Caco-2 (cell line): ENCODE data around the gene ELMO1. TPM values are rescaled to one million over a fixed set of nuclear protein-coding genes. Genes with fewer than 3 reads are reported as not detected.

Experiments used
- BruUV-seq: library from RNA; stranded (reverse); fragments of 400-500 nt; replicated peaks from 2 replicates; lab custom pipeline; 2021; lab: Mats Ljungman, UMichigan
- CTCF ChIA-PET: fragments of 300-600 bp; sonication (Branson Sonifier 250); formaldehyde crosslinking; loops from one replicate; lab custom pipeline; 2022; ENCODE audit warnings: antibody characterized with exemption; lab: Charles Lee
- POLR2A ChIA-PET: fragments of 300-600 bp; sonication (Branson Sonifier 250); formaldehyde crosslinking; loops from one replicate; lab custom pipeline; 2022; ENCODE audit warnings: antibody characterized with exemption; lab: Charles Lee
- DNase-seq, 2 experiments: peaks; one replicate each; pipeline versions ENCODE4 v3.0.0 to v3.0.0-alpha.2; 2020 to 2022
- H3K27me3 ChIP-seq: replicated peaks from 2 replicates; pipeline ENCODE4 v1.6.0; 2011; ENCODE audit warnings: low read length; ENCODE audit not compliant: control insufficient read depth, insufficient read depth
- H3K36me3 ChIP-seq: 2 replicates; pipeline ENCODE4 v1.5.1; 2011; ENCODE audit warnings: low read length; ENCODE audit not compliant: control insufficient read depth, insufficient read depth
- H3K4me1 ChIP-seq: fragments of 250-450 bp; sonication (Bioruptor Pico); 2 replicates; pipeline ENCODE4 v1.5.1; 2020; ENCODE audit warnings: mild to moderate bottlenecking
- H3K4me3 ChIP-seq: 2 replicates; pipeline ENCODE4 v1.5.1; 2011; ENCODE audit warnings: low read depth, mild to moderate bottlenecking, control low read depth, low read length
- H3K9me3 ChIP-seq: fragments of 250-450 bp; sonication (Bioruptor Pico); 2 replicates; pipeline ENCODE4 v1.5.1; 2020; ENCODE audit warnings: mild to moderate bottlenecking, moderate library complexity
- H3K27ac Mint-ChIP-seq: one replicate; pipeline ENCODE4 v1.8.0; 2022; ENCODE audit warnings: mixed read lengths; ENCODE audit not compliant: unreplicated experiment
- H3K27me3 Mint-ChIP-seq: one replicate; pipeline ENCODE4 v1.8.0; 2022; ENCODE audit warnings: mixed read lengths; ENCODE audit not compliant: insufficient read depth, unreplicated experiment
- H3K36me3 Mint-ChIP-seq: one replicate; pipeline ENCODE4 v1.8.0; 2022; ENCODE audit warnings: mild to moderate bottlenecking, mixed read lengths; ENCODE audit not compliant: insufficient read depth, unreplicated experiment
- H3K4me1 Mint-ChIP-seq: one replicate; pipeline ENCODE4 v1.8.0; 2022; ENCODE audit warnings: low read depth, mixed read lengths; ENCODE audit not compliant: unreplicated experiment
- H3K4me3 Mint-ChIP-seq: one replicate; pipeline ENCODE4 v1.8.0; 2022; ENCODE audit warnings: mild to moderate bottlenecking, moderate library complexity, mixed read lengths; ENCODE audit not compliant: unreplicated experiment
- H3K9me3 Mint-ChIP-seq: one replicate; pipeline ENCODE4 v1.8.0; 2022; ENCODE audit warnings: mixed read lengths; ENCODE audit not compliant: unreplicated experiment
- CTCF ChIP-seq, 2 experiments: fragments of 200-600 bp in 1 of 2; IDR thresholded peaks; 1 replicate in 1 of 2; 2 replicates in 1 of 2; pipeline versions ENCODE4 v1.5.1 to v1.8.0; 2011 to 2022; ENCODE audit warnings: antibody characterized with exemption in 1 of 2, control low read depth in 1 of 2, inconsistent platforms in 1 of 2, low read depth in 1 of 2, low read length in 1 of 2, mild to moderate bottlenecking in 1 of 2, moderate library complexity in 1 of 2; ENCODE audit not compliant: insufficient read depth in 1 of 2, severe bottlenecking in 1 of 2, unreplicated experiment in 1 of 2
- intact Hi-C: fragments of 100-400 bp; cut with micrococcal nuclease; formaldehyde crosslinking; loops from one replicate; pipeline ENCODE4 v1.10.0; 2022; ENCODE audit not compliant: unreplicated experiment
- total RNA-seq: library from RNA; stranded (reverse); gene quantifications from 2 replicates; pipeline ENCODE4 v1.2.3, GENCODE V29; 2022

ELMO1 gene
- total RNA-seq, 1 experiment from 2014 or later, result 0.14 TPM

- TF ChIP-seq CTCF (IDR thresholded peaks at IDR 0.05; ENCODE audit: insufficient read depth in 1 of 2, low read depth in 1 of 2, low read length in 1 of 2, severe bottlenecking in 1 of 2, unreplicated experiment in 1 of 2), result no peak
- no TSS peak for BruUV-seq
- Mint-ChIP-seq H3K4me1 (no peaks in the 10 kb centered on the region), H3K9me3 (no peaks in the 10 kb centered on the region), H3K27me3 (peaks cover 3% of the 10 kb centered on the region), H3K27ac (no peak overlapping the region), H3K4me3 (no peak overlapping the region), H3K36me3 (no peaks in the 10 kb centered on the region)
- Histone ChIP-seq H3K36me3 (no peaks in the 10 kb centered on the region), H3K4me3 (no peak overlapping the region), H3K27me3 (no peaks in the 10 kb centered on the region), H3K9me3 (no peaks in the 10 kb centered on the region), H3K4me1 (no peaks in the 10 kb centered on the region)
- ChIA-PET CTCF (no interaction called here), POLR2A (no interaction called here)
- intact Hi-C loops, result no loop called here
- DNase-seq, result no peak
These were observed 54.5 kb downstream of the ELMO1 start for GRCh38 chr7:37394158-37394557.

GRCh38 chr7:37393476-37393875 is 55.2 kb downstream of the ELMO1 start:
- H3K4me1 Mint-ChIP-seq, result no peaks in the 10 kb centered on the region
- no peak for DNase-seq
- H3K4me3 Mint-ChIP-seq, result no peak overlapping the region
- no peaks in the 10 kb centered on the region for H3K27me3 ChIP-seq
- H3K36me3 Mint-ChIP-seq, result no peaks in the 10 kb centered on the region
- H3K27ac Mint-ChIP-seq, result no peak overlapping the region
- intact Hi-C loops, result no loop called here
- ChIA-PET POLR2A (no interaction called here), CTCF (no interaction called here)
- H3K9me3 ChIP-seq, result no peaks in the 10 kb centered on the region
- no TSS peak for BruUV-seq
- H3K36me3 ChIP-seq, result no peaks in the 10 kb centered on the region
- H3K9me3 Mint-ChIP-seq, result no peaks in the 10 kb centered on the region
- peaks cover 3% of the 10 kb centered on the region for H3K27me3 Mint-ChIP-seq
- H3K4me1 ChIP-seq, result no peaks in the 10 kb centered on the region
- no peak overlapping the region for H3K4me3 ChIP-seq
- TF ChIP-seq CTCF (IDR thresholded peaks at IDR 0.05; ENCODE audit: insufficient read depth in 1 of 2, low read depth in 1 of 2, low read length in 1 of 2, severe bottlenecking in 1 of 2, unreplicated experiment in 1 of 2), result no peak

- no peaks in the 10 kb centered on the region for H3K27me3 ChIP-seq
- no peaks in the 10 kb centered on the region for H3K9me3 Mint-ChIP-seq
- H3K36me3 Mint-ChIP-seq, result no peaks in the 10 kb centered on the region
- CTCF ChIA-PET, result no interaction called here
- no peak overlapping the region for H3K4me3 Mint-ChIP-seq
- no peak for DNase-seq
- POLR2A ChIA-PET, result no interaction called here
- TF ChIP-seq CTCF (IDR thresholded peaks at IDR 0.05; ENCODE audit: insufficient read depth in 1 of 2, low read depth in 1 of 2, low read length in 1 of 2, severe bottlenecking in 1 of 2, unreplicated experiment in 1 of 2), result no peak
- no peaks in the 10 kb centered on the region for H3K4me1 ChIP-seq
- intact Hi-C loops, result no loop called here
- H3K4me1 Mint-ChIP-seq, result no peaks in the 10 kb centered on the region
- H3K27me3 Mint-ChIP-seq, result peaks cover 3% of the 10 kb centered on the region
- H3K27ac Mint-ChIP-seq, result no peak overlapping the region
- no peaks in the 10 kb centered on the region for H3K9me3 ChIP-seq
- no peak overlapping the region for H3K4me3 ChIP-seq
- no TSS peak for BruUV-seq
- no peaks in the 10 kb centered on the region for H3K36me3 ChIP-seq
These were observed 56.0 kb downstream of the ELMO1 start for GRCh38 chr7:37392673-37393017.
